ENCODE data around the gene RAB5IF. TPM values are rescaled to one million over a fixed set of nuclear protein-coding genes. Genes with fewer than 3 reads are reported as not detected.

Gene RAB5IF
- total and polyA plus RNA-seq, 10 of the 15 experiments (the other 5 are each of a cell fraction or from before 2014, with no cell fraction given) = 19.4 to 246 (median 92.0) TPM

DNA sequence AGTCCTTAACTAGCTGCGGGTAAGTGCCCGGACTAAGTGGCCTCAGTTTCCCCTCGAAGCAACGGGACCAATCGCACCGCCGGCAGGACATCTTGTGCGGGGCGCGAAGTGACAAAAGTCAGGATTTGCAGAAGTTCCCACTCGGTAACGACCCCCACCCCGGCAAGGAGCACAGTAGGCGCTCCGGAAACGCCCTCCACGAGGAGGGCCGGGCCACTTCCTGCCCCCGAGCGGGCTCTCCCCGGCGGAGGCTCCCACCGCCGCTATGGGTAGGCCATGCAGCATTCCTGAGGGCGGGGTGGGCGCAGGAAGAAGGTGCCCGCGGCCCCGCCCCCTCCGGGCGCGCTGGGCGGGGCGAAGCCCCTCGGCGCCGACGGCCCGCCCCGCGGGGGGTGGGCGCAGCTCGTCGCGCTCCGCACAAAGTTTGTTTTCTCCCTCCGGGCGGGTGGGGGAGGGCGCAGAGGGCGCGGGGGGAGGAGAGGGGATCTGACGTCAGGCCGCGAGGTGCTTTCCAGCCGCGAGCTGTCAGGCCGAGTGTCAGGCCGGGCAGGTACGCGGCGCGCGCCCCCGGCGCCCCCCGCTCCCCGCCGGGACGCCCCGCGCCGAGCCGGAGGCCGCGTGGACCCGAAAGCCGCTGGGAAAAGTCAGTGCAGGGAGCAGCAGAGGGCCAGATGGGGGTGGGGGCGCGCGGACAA lies 32.3 kb upstream of the RAB5IF start, which contains the start of gene TGIF2 (continued):
- TF ChIP-seq, protein P1, sequence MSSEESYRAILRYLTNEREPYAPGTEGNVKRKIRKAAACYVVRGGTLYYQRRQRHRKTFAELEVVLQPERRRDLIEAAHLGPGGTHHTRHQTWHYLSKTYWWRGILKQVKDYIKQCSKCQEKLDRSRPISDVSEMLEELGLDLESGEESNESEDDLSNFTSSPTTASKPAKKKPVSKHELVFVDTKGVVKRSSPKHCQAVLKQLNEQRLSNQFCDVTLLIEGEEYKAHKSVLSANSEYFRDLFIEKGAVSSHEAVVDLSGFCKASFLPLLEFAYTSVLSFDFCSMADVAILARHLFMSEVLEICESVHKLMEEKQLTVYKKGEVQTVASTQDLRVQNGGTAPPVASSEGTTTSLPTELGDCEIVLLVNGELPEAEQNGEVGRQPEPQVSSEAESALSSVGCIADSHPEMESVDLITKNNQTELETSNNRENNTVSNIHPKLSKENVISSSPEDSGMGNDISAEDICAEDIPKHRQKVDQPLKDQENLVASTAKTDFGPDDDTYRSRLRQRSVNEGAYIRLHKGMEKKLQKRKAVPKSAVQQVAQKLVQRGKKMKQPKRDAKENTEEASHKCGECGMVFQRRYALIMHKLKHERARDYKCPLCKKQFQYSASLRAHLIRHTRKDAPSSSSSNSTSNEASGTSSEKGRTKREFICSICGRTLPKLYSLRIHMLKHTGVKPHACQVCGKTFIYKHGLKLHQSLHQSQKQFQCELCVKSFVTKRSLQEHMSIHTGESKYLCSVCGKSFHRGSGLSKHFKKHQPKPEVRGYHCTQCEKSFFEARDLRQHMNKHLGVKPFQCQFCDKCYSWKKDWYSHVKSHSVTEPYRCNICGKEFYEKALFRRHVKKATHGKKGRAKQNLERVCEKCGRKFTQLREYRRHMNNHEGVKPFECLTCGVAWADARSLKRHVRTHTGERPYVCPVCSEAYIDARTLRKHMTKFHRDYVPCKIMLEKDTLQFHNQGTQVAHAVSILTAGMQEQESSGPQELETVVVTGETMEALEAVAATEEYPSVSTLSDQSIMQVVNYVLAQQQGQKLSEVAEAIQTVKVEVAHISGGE (CRISPR knock-in tag; IDR thresholded peaks at IDR 0.05) = no peak
- TF ChIP-seq BCL11A (IDR thresholded peaks at IDR 0.05; ENCODE audit: low read depth, low read length) (no peak), CREM (IDR thresholded peaks at IDR 0.05; ENCODE audit: low read depth) (no peak), ZBED1 (IDR thresholded peaks at IDR 0.05; ENCODE audit: borderline replicate concordance) (no peak), HDGF (IDR thresholded peaks at IDR 0.05) (peak; percentile 17; the same call in 1 of the 2 replicates), NFIC (IDR thresholded peaks at IDR 0.05; ENCODE audit: low read depth, low read length) (no peak), BRCA1 (IDR thresholded peaks at IDR 0.05; ENCODE audit: low read depth, low read length) (no peak), STAT1 (conservative IDR thresholded peaks at IDR 0.05) (no peak), ZNF24 (IDR thresholded peaks at IDR 0.05) (peak; percentile 7; the same call in 1 of the 2 replicates), NR2C2 (IDR thresholded peaks at IDR 0.05; ENCODE audit: borderline replicate concordance, control insufficient read depth, insufficient read length, low read depth) (no peak), RAD21 (IDR thresholded peaks at IDR 0.05; ENCODE audit: insufficient read depth, low read depth, low read length) (no peak), BHLHE40 (IDR thresholded peaks at IDR 0.05; ENCODE audit: borderline replicate concordance in 1 of 2, low read depth in 2 of 2, low read length in 1 of 2) (peak in 1 of 2 experiments; percentile 44; a peak in 1 of 4 replicates), E2F4 (IDR thresholded peaks at IDR 0.05; ENCODE audit: low read depth, low read length) (no peak), SMC3 (IDR thresholded peaks at IDR 0.05; ENCODE audit: borderline replicate concordance, low read length) (no peak), NFYB (IDR thresholded peaks at IDR 0.05; ENCODE audit: insufficient read depth, low read depth, low read length) (no peak)
- TF ChIP-seq, protein P2, sequence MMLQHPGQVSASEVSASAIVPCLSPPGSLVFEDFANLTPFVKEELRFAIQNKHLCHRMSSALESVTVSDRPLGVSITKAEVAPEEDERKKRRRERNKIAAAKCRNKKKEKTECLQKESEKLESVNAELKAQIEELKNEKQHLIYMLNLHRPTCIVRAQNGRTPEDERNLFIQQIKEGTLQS (IDR thresholded peaks at IDR 0.05; ENCODE audit: borderline replicate concordance, extremely low read depth, low read depth, low read length) = no peak
- TF ChIP-seq, protein P3, sequence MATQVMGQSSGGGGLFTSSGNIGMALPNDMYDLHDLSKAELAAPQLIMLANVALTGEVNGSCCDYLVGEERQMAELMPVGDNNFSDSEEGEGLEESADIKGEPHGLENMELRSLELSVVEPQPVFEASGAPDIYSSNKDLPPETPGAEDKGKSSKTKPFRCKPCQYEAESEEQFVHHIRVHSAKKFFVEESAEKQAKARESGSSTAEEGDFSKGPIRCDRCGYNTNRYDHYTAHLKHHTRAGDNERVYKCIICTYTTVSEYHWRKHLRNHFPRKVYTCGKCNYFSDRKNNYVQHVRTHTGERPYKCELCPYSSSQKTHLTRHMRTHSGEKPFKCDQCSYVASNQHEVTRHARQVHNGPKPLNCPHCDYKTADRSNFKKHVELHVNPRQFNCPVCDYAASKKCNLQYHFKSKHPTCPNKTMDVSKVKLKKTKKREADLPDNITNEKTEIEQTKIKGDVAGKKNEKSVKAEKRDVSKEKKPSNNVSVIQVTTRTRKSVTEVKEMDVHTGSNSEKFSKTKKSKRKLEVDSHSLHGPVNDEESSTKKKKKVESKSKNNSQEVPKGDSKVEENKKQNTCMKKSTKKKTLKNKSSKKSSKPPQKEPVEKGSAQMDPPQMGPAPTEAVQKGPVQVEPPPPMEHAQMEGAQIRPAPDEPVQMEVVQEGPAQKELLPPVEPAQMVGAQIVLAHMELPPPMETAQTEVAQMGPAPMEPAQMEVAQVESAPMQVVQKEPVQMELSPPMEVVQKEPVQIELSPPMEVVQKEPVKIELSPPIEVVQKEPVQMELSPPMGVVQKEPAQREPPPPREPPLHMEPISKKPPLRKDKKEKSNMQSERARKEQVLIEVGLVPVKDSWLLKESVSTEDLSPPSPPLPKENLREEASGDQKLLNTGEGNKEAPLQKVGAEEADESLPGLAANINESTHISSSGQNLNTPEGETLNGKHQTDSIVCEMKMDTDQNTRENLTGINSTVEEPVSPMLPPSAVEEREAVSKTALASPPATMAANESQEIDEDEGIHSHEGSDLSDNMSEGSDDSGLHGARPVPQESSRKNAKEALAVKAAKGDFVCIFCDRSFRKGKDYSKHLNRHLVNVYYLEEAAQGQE (IDR thresholded peaks at IDR 0.05; ENCODE audit: low read depth, low read length) = no peak
- TF ChIP-seq, protein P4, sequence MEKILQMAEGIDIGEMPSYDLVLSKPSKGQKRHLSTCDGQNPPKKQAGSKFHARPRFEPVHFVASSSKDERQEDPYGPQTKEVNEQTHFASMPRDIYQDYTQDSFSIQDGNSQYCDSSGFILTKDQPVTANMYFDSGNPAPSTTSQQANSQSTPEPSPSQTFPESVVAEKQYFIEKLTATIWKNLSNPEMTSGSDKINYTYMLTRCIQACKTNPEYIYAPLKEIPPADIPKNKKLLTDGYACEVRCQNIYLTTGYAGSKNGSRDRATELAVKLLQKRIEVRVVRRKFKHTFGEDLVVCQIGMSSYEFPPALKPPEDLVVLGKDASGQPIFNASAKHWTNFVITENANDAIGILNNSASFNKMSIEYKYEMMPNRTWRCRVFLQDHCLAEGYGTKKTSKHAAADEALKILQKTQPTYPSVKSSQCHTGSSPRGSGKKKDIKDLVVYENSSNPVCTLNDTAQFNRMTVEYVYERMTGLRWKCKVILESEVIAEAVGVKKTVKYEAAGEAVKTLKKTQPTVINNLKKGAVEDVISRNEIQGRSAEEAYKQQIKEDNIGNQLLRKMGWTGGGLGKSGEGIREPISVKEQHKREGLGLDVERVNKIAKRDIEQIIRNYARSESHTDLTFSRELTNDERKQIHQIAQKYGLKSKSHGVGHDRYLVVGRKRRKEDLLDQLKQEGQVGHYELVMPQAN (conservative IDR thresholded peaks at IDR 0.05) = peak; percentile 71

Data from GM12878 (cell line).